Measurements from ENCODE around the gene RETREG1.

The RETREG1 gene

DNA sequence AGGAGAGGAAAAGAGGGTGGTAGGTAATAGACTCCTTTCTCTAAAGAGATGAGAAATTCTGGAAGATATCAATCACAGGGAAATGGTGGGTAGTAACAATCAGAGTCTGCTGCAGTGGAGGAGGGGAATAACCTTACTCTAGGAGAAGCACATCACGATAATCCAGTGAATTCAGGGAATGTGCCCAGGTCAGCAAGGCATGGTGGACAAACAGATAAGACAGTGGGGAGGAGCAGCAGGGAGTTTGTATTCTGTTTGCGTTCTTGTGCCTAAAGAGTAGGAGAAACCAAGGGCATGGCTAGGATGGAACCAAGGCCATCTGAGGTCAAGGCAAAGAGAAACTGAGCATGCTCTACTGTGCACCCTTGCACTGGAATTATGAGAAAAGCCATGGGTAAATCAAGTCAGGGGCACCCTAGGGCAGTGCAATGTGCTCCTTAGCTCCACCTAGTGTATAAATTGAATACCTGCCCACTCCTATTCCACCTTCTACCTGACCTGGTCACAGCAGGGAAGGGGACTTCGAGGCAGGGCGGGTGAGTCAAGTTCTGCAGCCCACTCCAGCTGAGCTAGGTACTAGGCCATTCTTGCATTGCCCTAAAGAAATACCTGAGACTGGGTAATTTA is 31.6 kb downstream of the RETREG1 start:
- no peak for TF ChIP-seq FOXP2 (optimal IDR thresholded peaks at IDR 0.05; ENCODE audit: control extremely low read depth, extremely low read length, insufficient read depth)
- no peak for TF ChIP-seq POLR2AphosphoS5 (IDR thresholded peaks at IDR 0.05; ENCODE audit: borderline replicate concordance, low read depth, low read length)
- TF ChIP-seq EZH2 (IDR thresholded peaks at IDR 0.05) = no peak
- no peak overlapping the region for H3K4me3 ChIP-seq
- no peak overlapping the region for H3K27ac ChIP-seq
- no peaks in the 10 kb centered on the region for H3K36me3 ChIP-seq (ENCODE audit: insufficient read depth, low read length)
- no peak overlapping the region for H3K9ac ChIP-seq (ENCODE audit: insufficient read length)
- no peak for DNase-seq (ENCODE audit: low read depth, low spot score)
- no peaks in the 10 kb centered on the region for H3K9me3 ChIP-seq (ENCODE audit: low read depth, low read length)

- no peak for TF ChIP-seq FOXP2 (optimal IDR thresholded peaks at IDR 0.05; ENCODE audit: control extremely low read depth, extremely low read length, insufficient read depth)
- H3K36me3 ChIP-seq (ENCODE audit: insufficient read depth, low read length) = no peaks in the 10 kb centered on the region
- H3K9ac ChIP-seq (ENCODE audit: insufficient read length) = no peak overlapping the region
- H3K27ac ChIP-seq = no peak overlapping the region
- H3K9me3 ChIP-seq (ENCODE audit: low read depth, low read length) = no peaks in the 10 kb centered on the region
- H3K4me3 ChIP-seq = no peak overlapping the region
- DNase-seq (ENCODE audit: low read depth, low spot score) = no peak
These were observed 34.7 kb downstream of the RETREG1 start for GRCh38 chr5:16582081-16582480.

- Histone ChIP-seq H3K4me3 (no peak overlapping the region), H3K27ac (no peak overlapping the region), H3K9ac (ENCODE audit: insufficient read length) (no peak overlapping the region), H3K36me3 (ENCODE audit: insufficient read depth, low read length) (no peaks in the 10 kb centered on the region), H3K9me3 (ENCODE audit: low read depth, low read length) (no peaks in the 10 kb centered on the region)
- DNase-seq (ENCODE audit: low read depth, low spot score) = no peak
- TF ChIP-seq POLR2AphosphoS5 (IDR thresholded peaks at IDR 0.05; ENCODE audit: borderline replicate concordance, low read depth, low read length) (no peak), EZH2 (IDR thresholded peaks at IDR 0.05) (no peak), FOXP2 (optimal IDR thresholded peaks at IDR 0.05; ENCODE audit: control extremely low read depth, extremely low read length, insufficient read depth) (no peak)
These were observed 36.4 kb downstream of the RETREG1 start for GRCh38 chr5:16580382-16580781.

- DNase-seq (ENCODE audit: low read depth, low spot score) = no peak
- Histone ChIP-seq H3K27ac (no peak overlapping the region), H3K4me3 (no peak overlapping the region), H3K9me3 (ENCODE audit: low read depth, low read length) (no peaks in the 10 kb centered on the region), H3K36me3 (ENCODE audit: insufficient read depth, low read length) (no peaks in the 10 kb centered on the region), H3K9ac (ENCODE audit: insufficient read length) (no peak overlapping the region)
- TF ChIP-seq FOXP2 (optimal IDR thresholded peaks at IDR 0.05; ENCODE audit: control extremely low read depth, extremely low read length, insufficient read depth) (no peak), POLR2AphosphoS5 (IDR thresholded peaks at IDR 0.05; ENCODE audit: borderline replicate concordance, low read depth, low read length) (no peak), EZH2 (IDR thresholded peaks at IDR 0.05) (no peak)
These were observed 37.5 kb downstream of the RETREG1 start for GRCh38 chr5:16579142-16579847.

GRCh38 chr5:16578474-16578883 is 38.3 kb downstream of the RETREG1 start:
- no peaks in the 10 kb centered on the region for H3K9me3 ChIP-seq (ENCODE audit: low read depth, low read length)
- no peaks in the 10 kb centered on the region for H3K36me3 ChIP-seq (ENCODE audit: insufficient read depth, low read length)
- TF ChIP-seq POLR2AphosphoS5 (IDR thresholded peaks at IDR 0.05; ENCODE audit: borderline replicate concordance, low read depth, low read length) (no peak), EZH2 (IDR thresholded peaks at IDR 0.05) (no peak), FOXP2 (optimal IDR thresholded peaks at IDR 0.05; ENCODE audit: control extremely low read depth, extremely low read length, insufficient read depth) (no peak)
- H3K4me3 ChIP-seq = no peak overlapping the region
- H3K9ac ChIP-seq (ENCODE audit: insufficient read length) = no peak overlapping the region
- no peak overlapping the region for H3K27ac ChIP-seq
- DNase-seq (ENCODE audit: low read depth, low spot score) = no peak

GRCh38 chr5:16577677-16578076 is 39.1 kb downstream of the RETREG1 start:
- no peak for DNase-seq (ENCODE audit: low read depth, low spot score)
- no peak overlapping the region for H3K27ac ChIP-seq
- H3K4me3 ChIP-seq = no peak overlapping the region
- no peaks in the 10 kb centered on the region for H3K9me3 ChIP-seq (ENCODE audit: low read depth, low read length)
- no peak overlapping the region for H3K9ac ChIP-seq (ENCODE audit: insufficient read length)
- TF ChIP-seq EZH2 (IDR thresholded peaks at IDR 0.05) = no peak
- no peak for TF ChIP-seq FOXP2 (optimal IDR thresholded peaks at IDR 0.05; ENCODE audit: control extremely low read depth, extremely low read length, insufficient read depth)
- no peak for TF ChIP-seq POLR2AphosphoS5 (IDR thresholded peaks at IDR 0.05; ENCODE audit: borderline replicate concordance, low read depth, low read length)
- no peaks in the 10 kb centered on the region for H3K36me3 ChIP-seq (ENCODE audit: insufficient read depth, low read length)

DNA sequence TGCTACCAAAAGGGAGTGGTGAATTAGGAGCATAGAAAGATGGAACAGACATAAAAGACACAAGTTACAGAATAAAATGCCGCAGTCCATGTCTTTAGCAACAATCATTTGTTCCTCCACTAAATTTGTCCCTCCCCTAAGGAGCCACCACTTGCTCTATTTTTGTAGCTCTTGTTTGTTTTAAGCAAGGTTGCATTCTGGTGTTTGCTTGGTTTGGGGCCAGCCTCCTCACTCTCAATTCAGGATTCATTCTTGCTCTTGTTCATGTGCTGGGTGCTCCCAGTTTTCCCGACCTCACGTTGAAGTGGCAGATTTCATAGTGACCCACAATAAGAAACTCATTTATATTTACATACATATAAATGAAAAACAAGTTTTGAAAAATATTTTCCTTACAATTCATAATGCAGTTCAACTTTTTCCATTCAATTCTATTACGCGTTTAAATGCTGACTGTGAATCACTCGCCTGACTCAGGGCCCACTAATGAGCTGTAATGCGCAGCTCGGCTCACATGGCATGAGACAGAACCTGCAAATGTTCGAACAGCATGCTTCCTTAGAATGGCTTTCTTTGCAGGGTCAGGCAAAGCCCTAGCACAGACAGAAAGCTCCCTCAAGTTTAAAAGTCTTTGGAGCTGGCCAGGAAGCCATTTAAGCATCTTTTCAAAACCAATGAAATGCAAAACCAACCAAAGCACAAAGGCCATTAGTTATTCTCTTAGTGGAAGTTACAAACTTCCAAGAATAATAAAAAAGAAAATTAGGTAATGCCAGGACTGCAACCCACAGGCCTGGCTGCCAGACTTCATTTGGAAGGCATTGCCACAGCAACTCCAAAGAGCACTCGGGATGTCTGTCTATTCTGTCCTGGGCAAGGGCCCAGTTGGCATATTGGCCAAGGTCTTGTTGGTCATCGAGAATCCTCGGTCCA is 41.7 kb downstream of the RETREG1 start:
- Histone ChIP-seq H3K9me3 (ENCODE audit: low read depth, low read length) (no peaks in the 10 kb centered on the region), H3K36me3 (ENCODE audit: insufficient read depth, low read length) (no peaks in the 10 kb centered on the region), H3K27ac (no peak overlapping the region), H3K9ac (ENCODE audit: insufficient read length) (no peak overlapping the region), H3K4me3 (no peak overlapping the region)
- no peak for TF ChIP-seq POLR2AphosphoS5 (IDR thresholded peaks at IDR 0.05; ENCODE audit: borderline replicate concordance, low read depth, low read length)
- TF ChIP-seq EZH2 (IDR thresholded peaks at IDR 0.05) = no peak
- TF ChIP-seq FOXP2 (optimal IDR thresholded peaks at IDR 0.05; ENCODE audit: control extremely low read depth, extremely low read length, insufficient read depth) = no peak
- no peak for DNase-seq (ENCODE audit: low read depth, low spot score)

GRCh38 chr5:16573401-16573800 is 43.4 kb downstream of the RETREG1 start:
- no peak for DNase-seq (ENCODE audit: low read depth, low spot score)
- no peak overlapping the region for H3K9ac ChIP-seq (ENCODE audit: insufficient read length)
- TF ChIP-seq EZH2 (IDR thresholded peaks at IDR 0.05) = no peak
- TF ChIP-seq POLR2AphosphoS5 (IDR thresholded peaks at IDR 0.05; ENCODE audit: borderline replicate concordance, low read depth, low read length) = no peak
- no peak for TF ChIP-seq FOXP2 (optimal IDR thresholded peaks at IDR 0.05; ENCODE audit: control extremely low read depth, extremely low read length, insufficient read depth)
- no peak overlapping the region for H3K27ac ChIP-seq
- H3K9me3 ChIP-seq (ENCODE audit: low read depth, low read length) = no peaks in the 10 kb centered on the region
- H3K36me3 ChIP-seq (ENCODE audit: insufficient read depth, low read length) = no peaks in the 10 kb centered on the region
- H3K4me3 ChIP-seq = no peak overlapping the region
